Esophagus squamous epithelium (tissue), 4 donors: ENCODE data around the gene HTATIP2.

ENCODE experiments used
- POLR2A ChIP-seq, 4 donors: fragments of 450-650 bp; IDR thresholded peaks; one replicate each; pipeline ENCODE4 v1.6.1; 2017; ENCODE audit warnings: antibody characterized with exemption in 4 of 4, mild to moderate bottlenecking in 4 of 4, moderate library complexity in 3 of 4
- TF ChIP-seq, protein P1 (sequence below), 6 experiments: fragments of 450-650 bp in 4 of 6; fragments of 200-600 bp in 2 of 6; sonication (generic) in 2 of 6; IDR thresholded peaks; one replicate each; pipeline ENCODE4 v1.5.1; 2016 to 2019; ENCODE audit warnings: antibody characterized with exemption in 6 of 6, mild to moderate bottlenecking in 4 of 6, moderate library complexity in 4 of 6

DNA sequence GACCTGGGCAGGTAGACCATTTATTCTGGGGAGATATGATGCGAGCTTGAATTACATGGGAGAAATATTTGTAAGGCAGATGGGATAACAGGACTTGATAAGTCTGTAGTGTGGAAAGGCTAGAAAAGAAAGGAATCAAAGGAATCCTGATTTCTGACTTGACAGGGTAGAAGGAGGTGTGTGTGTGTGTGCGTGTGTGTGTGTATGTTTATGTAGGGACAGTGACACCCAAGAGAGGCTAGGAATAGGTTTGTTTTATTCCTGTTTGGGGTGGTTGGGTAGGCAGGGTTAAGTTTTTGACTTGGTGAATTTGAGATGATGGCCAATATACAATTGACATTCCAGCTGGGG, 390 bp upstream of the HTATIP2 start:
- TF ChIP-seq, protein P1, sequence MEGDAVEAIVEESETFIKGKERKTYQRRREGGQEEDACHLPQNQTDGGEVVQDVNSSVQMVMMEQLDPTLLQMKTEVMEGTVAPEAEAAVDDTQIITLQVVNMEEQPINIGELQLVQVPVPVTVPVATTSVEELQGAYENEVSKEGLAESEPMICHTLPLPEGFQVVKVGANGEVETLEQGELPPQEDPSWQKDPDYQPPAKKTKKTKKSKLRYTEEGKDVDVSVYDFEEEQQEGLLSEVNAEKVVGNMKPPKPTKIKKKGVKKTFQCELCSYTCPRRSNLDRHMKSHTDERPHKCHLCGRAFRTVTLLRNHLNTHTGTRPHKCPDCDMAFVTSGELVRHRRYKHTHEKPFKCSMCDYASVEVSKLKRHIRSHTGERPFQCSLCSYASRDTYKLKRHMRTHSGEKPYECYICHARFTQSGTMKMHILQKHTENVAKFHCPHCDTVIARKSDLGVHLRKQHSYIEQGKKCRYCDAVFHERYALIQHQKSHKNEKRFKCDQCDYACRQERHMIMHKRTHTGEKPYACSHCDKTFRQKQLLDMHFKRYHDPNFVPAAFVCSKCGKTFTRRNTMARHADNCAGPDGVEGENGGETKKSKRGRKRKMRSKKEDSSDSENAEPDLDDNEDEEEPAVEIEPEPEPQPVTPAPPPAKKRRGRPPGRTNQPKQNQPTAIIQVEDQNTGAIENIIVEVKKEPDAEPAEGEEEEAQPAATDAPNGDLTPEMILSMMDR (IDR thresholded peaks at IDR 0.05), result no peak
- TF ChIP-seq POLR2A (IDR thresholded peaks at IDR 0.05), result no peak
